SK-N-SH (cell line): ENCODE data around the gene VASP. TPM values are rescaled to one million over a fixed set of nuclear protein-coding genes. Genes with fewer than 3 reads are reported as not detected.

Source experiments
- CTCF ChIA-PET: fragments of 300-600, 350-600 bp; formaldehyde crosslinking; extraction: SDS; loops from one replicate; lab custom pipeline; 2021; lab: Yijun Ruan, JAX
- POLR2A ChIA-PET: fragments of 350-600 bp; sonication (Branson Sonifier 250); formaldehyde crosslinking; extraction: SDS; loops from one replicate; lab custom pipeline; 2020; ENCODE audit warnings: antibody characterized with exemption, inconsistent platforms; lab: Yijun Ruan, JAX
- DNase-seq: peaks from one replicate; pipeline ENCODE4 v3.0.0; 2012
- H2AFZ ChIP-seq: fragments of 200-600 bp; sonication (generic); 2 replicates; pipeline ENCODE4 v1.8.1; 2016; ENCODE audit warnings: antibody characterized with exemption, mild to moderate bottlenecking, low read depth
- H3F3A ChIP-seq: fragments of 200-600 bp; sonication (generic); replicated peaks from 2 replicates; pipeline ENCODE3; 2016; ENCODE audit warnings: antibody characterized with exemption, mild to moderate bottlenecking; ENCODE audit not compliant: insufficient read depth
- H3K27ac ChIP-seq, 2 experiments: fragments of 200-500 bp in 1 of 2; fragments of 200-600 bp in 1 of 2; sonication (Bioruptor generic) in 1 of 2; sonication (generic), shearing (Covaris generic) in 1 of 2; 2 replicates each; pipeline versions ENCODE4 v1.5.1 to v1.6.1; 2014 to 2016; ENCODE audit warnings: low read depth in 2 of 2, inconsistent platforms in 1 of 2, low read length in 1 of 2, mild to moderate bottlenecking in 1 of 2, mixed read lengths in 1 of 2
- H3K27me3 ChIP-seq: fragments of 200-600 bp; sonication (generic), shearing (Covaris generic); 2 replicates; pipeline ENCODE4 v1.6.1; 2016; ENCODE audit warnings: mixed run types; ENCODE audit not compliant: insufficient read depth
- H3K36me3 ChIP-seq, 2 experiments: fragments of 200-500 bp in 1 of 2; fragments of 200-600 bp in 1 of 2; sonication (Bioruptor generic) in 1 of 2; sonication (generic) in 1 of 2; replicated peaks in 1 of 2; 2 replicates each; pipeline versions ENCODE3 to v1.5.1; 2014 to 2016; ENCODE audit warnings: low read length in 1 of 2, mild to moderate bottlenecking in 1 of 2; ENCODE audit not compliant: insufficient read depth in 2 of 2, control insufficient read depth in 1 of 2
- H3K4me1 ChIP-seq, 2 experiments: fragments of 200-500 bp in 1 of 2; fragments of 200-600 bp in 1 of 2; sonication (Bioruptor generic) in 1 of 2; sonication (generic), shearing (Covaris generic) in 1 of 2; 2 replicates each; pipeline versions ENCODE4 v1.5.1 to v1.6.1; 2014 to 2016; ENCODE audit warnings: low read depth in 1 of 2, low read length in 1 of 2, mixed run types in 1 of 2; ENCODE audit not compliant: insufficient read depth in 2 of 2, control insufficient read depth in 1 of 2
- H3K4me2 ChIP-seq: fragments of 200-600 bp; sonication (generic), shearing (Covaris generic); 2 replicates; pipeline ENCODE4 v1.6.1; 2017; ENCODE audit warnings: mixed run types
- H3K4me3 ChIP-seq, 2 experiments: fragments of 200-500 bp in 1 of 2; fragments of 200-600 bp in 1 of 2; sonication (Bioruptor generic) in 1 of 2; sonication (generic), shearing (Covaris generic) in 1 of 2; 2 replicates each; pipeline versions ENCODE4 v1.5.1 to v1.8.1; 2014 to 2016; ENCODE audit warnings: low read depth in 2 of 2, inconsistent platforms in 1 of 2, low read length in 1 of 2, mild to moderate bottlenecking in 1 of 2, mixed read lengths in 1 of 2, moderate library complexity in 1 of 2
- H3K79me2 ChIP-seq: fragments of 200-600 bp; sonication (generic); 2 replicates; pipeline ENCODE4 v1.8.1; 2017; ENCODE audit warnings: mild to moderate bottlenecking; ENCODE audit not compliant: insufficient read depth
- H3K9ac ChIP-seq: fragments of 200-600 bp; sonication (generic); 2 replicates; pipeline ENCODE4 v1.6.1; 2017; ENCODE audit warnings: mixed run types
- H3K9me2 ChIP-seq: fragments of 200-600 bp; sonication (generic); 2 replicates; pipeline ENCODE4 v1.6.1; 2017; ENCODE audit warnings: mixed run types
- H3K9me3 ChIP-seq: fragments of 200-600 bp; sonication (generic); 2 replicates; pipeline ENCODE4 v1.6.1; 2017; ENCODE audit warnings: mixed run types, mild to moderate bottlenecking, moderate library complexity
- H4K20me1 ChIP-seq: fragments of 200-600 bp; sonication (generic); 2 replicates; pipeline ENCODE4 v1.6.1; 2017; ENCODE audit warnings: mild to moderate bottlenecking, mixed run types; ENCODE audit not compliant: insufficient read depth
- CHD2 ChIP-seq: fragments of 150-350 bp; IDR thresholded peaks from 2 replicates; pipeline ENCODE4 v1.6.1; 2018; ENCODE audit warnings: low read length; ENCODE audit not compliant: partially characterized antibody
- EZH2phosphoT487 ChIP-seq: fragments of 200-600 bp; sonication (generic); IDR thresholded peaks from 2 replicates; pipeline ENCODE4 v1.6.1; 2017; ENCODE audit warnings: low read depth, mixed run types, mild to moderate bottlenecking, antibody characterized with exemption, moderate library complexity, borderline replicate concordance
- FOXJ3 ChIP-seq: sonication (generic); formaldehyde crosslinking; IDR thresholded peaks from 2 replicates; pipeline ENCODE4 v1.5.1; 2020; ENCODE audit warnings: mild to moderate bottlenecking, missing genetic modification reagents
- FOXM1 ChIP-seq: IDR thresholded peaks from 2 replicates; pipeline ENCODE4 v1.4.0; 2012; ENCODE audit warnings: low read depth, mild to moderate bottlenecking
- GATA2 ChIP-seq: sonication (generic); formaldehyde crosslinking; IDR thresholded peaks from 2 replicates; pipeline ENCODE4 v1.5.0; 2020; ENCODE audit warnings: mild to moderate bottlenecking, missing genetic modification reagents
- MXI1 ChIP-seq: IDR thresholded peaks from 2 replicates; pipeline ENCODE4 v1.6.1; 2012; ENCODE audit warnings: mild to moderate bottlenecking, low read depth, low read length, improper control_type of control experiment
- POLR2AphosphoS5 ChIP-seq: IDR thresholded peaks from 2 replicates; pipeline ENCODE4 v1.6.1; 2012; ENCODE audit warnings: low read depth, low read length
- SMC3 ChIP-seq: IDR thresholded peaks from 2 replicates; pipeline ENCODE4 v1.6.1; 2012; ENCODE audit warnings: low read depth, low read length, improper control_type of control experiment
- TAF1 ChIP-seq: IDR thresholded peaks from 2 replicates; pipeline ENCODE4 v1.6.1; 2012; ENCODE audit warnings: low read depth, mild to moderate bottlenecking, low read length, moderate library complexity, borderline replicate concordance
- YY1 ChIP-seq: IDR thresholded peaks from 2 replicates; pipeline ENCODE4 v1.4.0; 2012; ENCODE audit warnings: low read depth, mild to moderate bottlenecking
- WGBS: methylation state at CpG from one replicate; pipeline ENCODE4 v1.1.6; 2017; ENCODE audit warnings: low lambda C conversion rate; 5-methylcytosine and 5-hydroxymethylcytosine counted together
- polyA plus RNA-seq, 3 experiments: library from polyadenylated mRNA; depleted of rRNA; stranded (reverse); fragments of >200 nt; gene quantifications; 2 replicates each; pipeline ENCODE4 v1.2.3, GENCODE V29; 2012
- TF ChIP-seq, protein P1 (sequence below): fragments of 150-350 bp; IDR thresholded peaks from 2 replicates; pipeline ENCODE4 v1.6.1; 2017; ENCODE audit warnings: antibody characterized with exemption, low read length, low read depth, borderline replicate concordance
- TF ChIP-seq, protein P2 (sequence below): fragments of 200-600 bp; sonication (generic); IDR thresholded peaks from 2 replicates; pipeline ENCODE4 v1.6.1; 2017; ENCODE audit warnings: antibody characterized with exemption, mild to moderate bottlenecking, moderate library complexity
- TF ChIP-seq, protein P3 (sequence below): IDR thresholded peaks from 2 replicates; pipeline ENCODE4; 2012
- TF ChIP-seq, protein P4 (sequence below): IDR thresholded peaks from 2 replicates; pipeline ENCODE4 v1.4.0; 2012; ENCODE audit warnings: low read depth

The VASP gene
- polyA plus RNA-seq, 1 of the 3 experiments (the other 2 are of a cell fraction), result 37.8 TPM

DNA sequence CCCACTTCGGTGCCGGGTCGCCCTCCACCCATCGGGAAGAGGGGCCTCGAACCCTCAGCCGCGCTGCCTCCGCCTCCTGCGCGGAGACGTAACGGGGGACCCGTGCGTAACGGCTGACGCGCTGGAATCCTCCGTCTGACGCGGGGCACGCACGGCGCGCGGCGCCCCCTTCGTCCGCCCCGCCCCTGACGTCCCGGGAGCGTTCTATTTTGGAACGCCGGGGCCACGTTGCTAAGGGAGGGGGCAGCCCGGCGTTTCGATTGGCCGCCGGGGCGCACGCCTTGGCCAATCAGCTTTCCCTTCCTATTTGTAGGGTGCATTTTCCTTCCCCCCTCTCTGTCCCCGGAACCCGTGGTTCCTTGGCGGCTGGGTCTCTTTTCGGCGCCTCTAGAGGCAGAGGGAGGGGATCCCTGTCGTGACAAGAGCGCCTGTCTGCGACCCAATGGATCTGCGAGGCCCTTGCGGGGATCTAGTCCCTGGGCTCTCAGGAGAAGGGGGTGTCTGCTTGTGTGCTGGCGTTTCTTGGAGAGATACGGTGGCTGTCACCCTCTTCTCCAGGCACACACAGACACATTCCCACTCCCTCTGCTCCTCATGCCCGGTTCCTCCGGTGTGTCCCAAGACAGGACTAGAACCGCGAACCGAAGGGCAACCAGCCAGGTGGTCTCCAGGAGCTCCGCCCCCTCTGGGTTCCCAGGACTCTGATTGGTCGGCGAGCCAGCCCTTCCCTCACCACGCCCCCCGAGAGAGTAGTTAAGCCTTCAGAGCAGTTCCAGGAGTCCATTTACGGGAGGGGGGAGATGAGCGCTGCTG lies 37.9 kb upstream of the VASP start (continued):
- TF ChIP-seq, protein P1, sequence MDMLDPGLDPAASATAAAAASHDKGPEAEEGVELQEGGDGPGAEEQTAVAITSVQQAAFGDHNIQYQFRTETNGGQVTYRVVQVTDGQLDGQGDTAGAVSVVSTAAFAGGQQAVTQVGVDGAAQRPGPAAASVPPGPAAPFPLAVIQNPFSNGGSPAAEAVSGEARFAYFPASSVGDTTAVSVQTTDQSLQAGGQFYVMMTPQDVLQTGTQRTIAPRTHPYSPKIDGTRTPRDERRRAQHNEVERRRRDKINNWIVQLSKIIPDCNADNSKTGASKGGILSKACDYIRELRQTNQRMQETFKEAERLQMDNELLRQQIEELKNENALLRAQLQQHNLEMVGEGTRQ, result no peak
- TF ChIP-seq EZH2phosphoT487 (no peak), FOXJ3 (CRISPR knock-in tag) (no peak), GATA2 (no peak), POLR2AphosphoS5 (no peak), TAF1 (0 out of 2 replicates have a peak, but pooled peaks have one; percentile 7), YY1 (no peak), FOXM1 (no peak)
- TF ChIP-seq, protein P2, sequence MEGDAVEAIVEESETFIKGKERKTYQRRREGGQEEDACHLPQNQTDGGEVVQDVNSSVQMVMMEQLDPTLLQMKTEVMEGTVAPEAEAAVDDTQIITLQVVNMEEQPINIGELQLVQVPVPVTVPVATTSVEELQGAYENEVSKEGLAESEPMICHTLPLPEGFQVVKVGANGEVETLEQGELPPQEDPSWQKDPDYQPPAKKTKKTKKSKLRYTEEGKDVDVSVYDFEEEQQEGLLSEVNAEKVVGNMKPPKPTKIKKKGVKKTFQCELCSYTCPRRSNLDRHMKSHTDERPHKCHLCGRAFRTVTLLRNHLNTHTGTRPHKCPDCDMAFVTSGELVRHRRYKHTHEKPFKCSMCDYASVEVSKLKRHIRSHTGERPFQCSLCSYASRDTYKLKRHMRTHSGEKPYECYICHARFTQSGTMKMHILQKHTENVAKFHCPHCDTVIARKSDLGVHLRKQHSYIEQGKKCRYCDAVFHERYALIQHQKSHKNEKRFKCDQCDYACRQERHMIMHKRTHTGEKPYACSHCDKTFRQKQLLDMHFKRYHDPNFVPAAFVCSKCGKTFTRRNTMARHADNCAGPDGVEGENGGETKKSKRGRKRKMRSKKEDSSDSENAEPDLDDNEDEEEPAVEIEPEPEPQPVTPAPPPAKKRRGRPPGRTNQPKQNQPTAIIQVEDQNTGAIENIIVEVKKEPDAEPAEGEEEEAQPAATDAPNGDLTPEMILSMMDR, result no peak
- TF ChIP-seq, protein P3, sequence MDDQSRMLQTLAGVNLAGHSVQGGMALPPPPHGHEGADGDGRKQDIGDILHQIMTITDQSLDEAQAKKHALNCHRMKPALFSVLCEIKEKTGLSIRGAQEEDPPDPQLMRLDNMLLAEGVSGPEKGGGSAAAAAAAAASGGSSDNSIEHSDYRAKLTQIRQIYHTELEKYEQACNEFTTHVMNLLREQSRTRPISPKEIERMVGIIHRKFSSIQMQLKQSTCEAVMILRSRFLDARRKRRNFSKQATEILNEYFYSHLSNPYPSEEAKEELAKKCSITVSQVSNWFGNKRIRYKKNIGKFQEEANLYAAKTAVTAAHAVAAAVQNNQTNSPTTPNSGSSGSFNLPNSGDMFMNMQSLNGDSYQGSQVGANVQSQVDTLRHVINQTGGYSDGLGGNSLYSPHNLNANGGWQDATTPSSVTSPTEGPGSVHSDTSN, result no peak
- TF ChIP-seq, all 33 proteins: peak for 10

DNA sequence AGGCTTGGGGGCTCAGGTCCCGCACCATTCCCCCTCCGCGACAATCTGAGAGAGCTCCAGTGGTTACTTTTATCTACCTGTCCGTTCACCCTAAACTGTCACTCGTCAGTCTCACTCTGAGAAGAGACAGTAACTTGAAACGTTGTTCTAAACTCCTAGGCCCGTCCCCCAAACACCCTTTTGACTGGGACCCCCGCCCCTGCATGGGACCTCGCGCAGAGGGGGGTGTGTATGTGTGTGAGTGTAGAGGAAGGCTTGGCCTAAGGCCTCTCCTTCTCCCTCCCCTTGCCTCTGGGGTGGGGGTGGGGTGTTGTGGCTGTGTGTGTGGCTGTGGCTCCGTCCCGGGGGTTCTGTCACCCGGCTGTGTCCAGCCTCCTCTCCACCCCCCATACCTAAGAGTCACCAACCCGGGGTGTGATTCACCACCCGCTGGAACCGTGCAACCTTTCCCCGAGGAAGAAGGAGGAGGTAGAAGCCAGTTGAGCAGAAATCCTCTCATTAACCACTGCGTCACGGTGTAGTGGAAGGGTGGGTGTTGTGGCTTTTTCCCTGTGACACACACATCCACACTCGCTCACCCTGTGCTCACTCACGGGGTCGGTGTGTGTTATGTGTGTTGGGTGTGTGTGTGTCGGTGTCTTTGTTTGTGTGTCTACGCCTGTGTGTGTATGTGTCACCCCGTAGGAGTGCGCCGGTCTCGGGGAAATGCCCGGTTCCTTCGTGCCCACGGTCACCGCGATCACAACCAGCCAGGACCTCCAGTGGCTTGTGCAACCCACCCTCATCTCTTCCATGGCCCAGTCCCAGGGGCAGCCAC lies 37.1 kb upstream of the VASP start:
- H3F3A ChIP-seq, result peaks cover 7% of the 10 kb centered on the region
- no peaks in the 10 kb centered on the region for H3K9me2 ChIP-seq
- peak overlapping the region; percentile 99 for H3K4me2 ChIP-seq
- peak overlapping the region; percentile 97 for H3K9ac ChIP-seq
- no peaks in the 10 kb centered on the region for H3K79me2 ChIP-seq
- H3K27ac ChIP-seq, result peak overlapping the region in 1 of 2 experiments; percentile 95; a peak in 1 of 4 replicates
- no peaks in the 10 kb centered on the region for H3K36me3 ChIP-seq
- CTCF ChIA-PET, result interaction anchor here (1.2 to 27.6 kb wide), 5 partner anchors 9 to 27 kb away, joined by 3 to 870 read pairs (median 28); no protein-coding TSS in a partner anchor
- WGBS, result 15% methylated on average over 19 of the region's 33 CpGs
- POLR2A ChIA-PET, result interaction anchor here (1.4 to 1.7 kb wide), 2 partner anchors 9 to 15 kb away, joined by 4 to 11 read pairs; no protein-coding TSS in a partner anchor
- peaks cover 40% of the 10 kb centered on the region; the same call in 1 of the 2 replicates for H4K20me1 ChIP-seq
- no peak for DNase-seq
- no peak overlapping the region for H2AFZ ChIP-seq
- TF ChIP-seq MXI1 (no peak), CHD2 (no peak), SMC3 (no peak)
- TF ChIP-seq, protein P3, result no peak
- TF ChIP-seq, protein P4, sequence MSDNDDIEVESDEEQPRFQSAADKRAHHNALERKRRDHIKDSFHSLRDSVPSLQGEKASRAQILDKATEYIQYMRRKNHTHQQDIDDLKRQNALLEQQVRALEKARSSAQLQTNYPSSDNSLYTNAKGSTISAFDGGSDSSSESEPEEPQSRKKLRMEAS, result no peak
- H3K9me3 ChIP-seq, result no peaks in the 10 kb centered on the region
- no peaks in the 10 kb centered on the region for H3K27me3 ChIP-seq
- H3K4me3 ChIP-seq, result peak overlapping the region; percentile 81 to 84
- peaks cover 0 to 19% of the 10 kb centered on the region in 2 experiments; a peak in 1 of 4 replicates for H3K4me1 ChIP-seq
